Activated CD8-positive, alpha-beta T cell treated with anti-CD3 and anti-CD28 coated beads, Interleukin-2, amount 10 ng/mL, durations not matched to agents 7 days and 5 days (primary cell): Measurements from ENCODE around the gene OTOP3. TPM values are rescaled to one million over a fixed set of nuclear protein-coding genes. Genes with fewer than 3 reads are reported as not detected.

Experiments used
- ATAC-seq: fragments of 150-1000 bp; cut with Tn5 transposase; one replicate; pipeline ENCODE4 v1.10.0; 2021; ENCODE audit warnings: moderate library complexity
- CTCF ChIA-PET: fragments of 350-600 bp; sonication (Branson Sonifier 250); formaldehyde crosslinking; loops from one replicate; lab custom pipeline; 2021; ENCODE audit warnings: antibody characterized with exemption; lab: Charles Lee
- POLR2A ChIA-PET: fragments of 350-600 bp; sonication (Branson Sonifier 250); formaldehyde crosslinking; loops from one replicate; lab custom pipeline; 2021; ENCODE audit warnings: antibody characterized with exemption; lab: Charles Lee
- DNase-seq: peaks from one replicate; pipeline ENCODE4 v3.0.0-alpha.2; 2020
- H3K27ac Mint-ChIP-seq: one replicate; pipeline ENCODE4 v1.8.0; 2021; ENCODE audit warnings: mild to moderate bottlenecking, mixed read lengths
- H3K27me3 Mint-ChIP-seq: one replicate; pipeline ENCODE4 v1.8.0; 2021; ENCODE audit warnings: low read depth, mixed read lengths
- H3K36me3 Mint-ChIP-seq: one replicate; pipeline ENCODE4 v1.8.0; 2021; ENCODE audit warnings: low read depth, mixed read lengths
- H3K4me1 Mint-ChIP-seq: one replicate; pipeline ENCODE4 v1.8.0; 2021; ENCODE audit warnings: low read depth, mixed read lengths
- H3K4me3 Mint-ChIP-seq: one replicate; pipeline ENCODE4 v1.8.0; 2021; ENCODE audit warnings: mild to moderate bottlenecking, mixed read lengths
- H3K9me3 Mint-ChIP-seq: one replicate; pipeline ENCODE4 v1.8.0; 2022; ENCODE audit warnings: mixed read lengths; ENCODE audit not compliant: insufficient read depth
- total RNA-seq, 2 experiments: library from RNA; stranded (reverse); gene quantifications; one replicate each; pipeline ENCODE4 v1.2.3, GENCODE V29; 2021

OTOP3 gene
- total RNA-seq, 2 experiments from 2014 or later, result not detected

- ChIA-PET CTCF (no interaction called here), POLR2A (no interaction called here)
- H3K27me3 Mint-ChIP-seq, result peaks cover 56% of the 10 kb centered on the region
- no peaks in the 10 kb centered on the region for H3K36me3 Mint-ChIP-seq
- peaks cover under 1% of the 10 kb centered on the region for H3K4me1 Mint-ChIP-seq
- DNase-seq (no peak), ATAC-seq (no peak)
- H3K27ac Mint-ChIP-seq, result no peak overlapping the region
- no peaks in the 10 kb centered on the region for H3K9me3 Mint-ChIP-seq
- H3K4me3 Mint-ChIP-seq, result no peak overlapping the region
Observed at GRCh38 chr17:74928786-74929185, 6.9 kb upstream of the OTOP3 start.

- no peak overlapping the region for H3K27ac Mint-ChIP-seq
- no peaks in the 10 kb centered on the region for H3K4me1 Mint-ChIP-seq
- ATAC-seq (no peak), DNase-seq (no peak)
- no peaks in the 10 kb centered on the region for H3K36me3 Mint-ChIP-seq
- ChIA-PET POLR2A (interaction anchor here (1.0 kb wide), 1 partner anchor 150 kb away, joined by 3 read pairs; no protein-coding TSS in a partner anchor), CTCF (no interaction called here)
- H3K27me3 Mint-ChIP-seq, result peaks cover 52% of the 10 kb centered on the region
- H3K9me3 Mint-ChIP-seq, result no peaks in the 10 kb centered on the region
- no peak overlapping the region for H3K4me3 Mint-ChIP-seq
Observed at GRCh38 chr17:74930535-74931036, 5.1 kb upstream of the OTOP3 start.

- no peaks in the 10 kb centered on the region for H3K36me3 Mint-ChIP-seq
Observed at GRCh38 chr17:74935048-74935447, 650 bp upstream of the OTOP3 start.

GRCh38 chr17:74936470-74936799 is 737 bp downstream of the OTOP3 start:
- Mint-ChIP-seq H3K27ac (no peak overlapping the region), H3K4me3 (no peak overlapping the region), H3K36me3 (no peaks in the 10 kb centered on the region), H3K4me1 (no peaks in the 10 kb centered on the region), H3K27me3 (peaks cover 60% of the 10 kb centered on the region), H3K9me3 (no peaks in the 10 kb centered on the region)
- ATAC-seq, result no peak
- POLR2A ChIA-PET, result no interaction called here
- CTCF ChIA-PET, result no interaction called here
- DNase-seq, result no peak

More at GRCh38 chr17:74935048-74935447, 650 bp upstream of the OTOP3 start:
- DNase-seq (no peak), ATAC-seq (no peak)
- H3K4me1 Mint-ChIP-seq, result no peaks in the 10 kb centered on the region
- CTCF ChIA-PET, result interaction anchor here (1.3 kb wide), 1 partner anchor 27 kb away, joined by 3 read pairs; no protein-coding TSS in a partner anchor
- peaks cover 58% of the 10 kb centered on the region for H3K27me3 Mint-ChIP-seq
- no peaks in the 10 kb centered on the region for H3K9me3 Mint-ChIP-seq
- H3K27ac Mint-ChIP-seq, result no peak overlapping the region
- POLR2A ChIA-PET, result no interaction called here
- H3K4me3 Mint-ChIP-seq, result no peak overlapping the region

- no peaks in the 10 kb centered on the region for H3K4me1 Mint-ChIP-seq
- H3K9me3 Mint-ChIP-seq, result no peaks in the 10 kb centered on the region
- peaks cover 59% of the 10 kb centered on the region for H3K27me3 Mint-ChIP-seq
- no peak overlapping the region for H3K27ac Mint-ChIP-seq
- POLR2A ChIA-PET, result no interaction called here
- CTCF ChIA-PET, result interaction anchor here (1.3 kb wide), 1 partner anchor 23 kb away, joined by 4 read pairs; no protein-coding TSS in a partner anchor
- no peak for ATAC-seq
- no peak overlapping the region for H3K4me3 Mint-ChIP-seq
- no peaks in the 10 kb centered on the region for H3K36me3 Mint-ChIP-seq
- no peak for DNase-seq
Observed at GRCh38 chr17:74937064-74938051, 1.7 kb downstream of the OTOP3 start.

- Mint-ChIP-seq H3K36me3 (no peaks in the 10 kb centered on the region), H3K4me3 (no peak overlapping the region), H3K9me3 (no peaks in the 10 kb centered on the region), H3K27ac (no peak overlapping the region), H3K27me3 (peaks cover 51% of the 10 kb centered on the region), H3K4me1 (no peaks in the 10 kb centered on the region)
- ChIA-PET CTCF (interaction anchor here (1.0 to 1.5 kb wide), 3 partner anchors 19 to 23 kb away, joined by 3 to 4 read pairs (median 3); no protein-coding TSS in a partner anchor), POLR2A (no interaction called here)
- ATAC-seq (no peak), DNase-seq (no peak)
Observed at GRCh38 chr17:74938194-74938950, 2.7 kb downstream of the OTOP3 start.

- no peaks in the 10 kb centered on the region for H3K4me1 Mint-ChIP-seq
Observed at GRCh38 chr17:74939534-74939933, 3.8 kb downstream of the OTOP3 start.

GRCh38 chr17:74941128-74941725 is 5.5 kb downstream of the OTOP3 start:
- Mint-ChIP-seq H3K36me3 (no peaks in the 10 kb centered on the region), H3K9me3 (no peaks in the 10 kb centered on the region)
- DNase-seq, result no peak

More at GRCh38 chr17:74939534-74939933, 3.8 kb downstream of the OTOP3 start:
- POLR2A ChIA-PET, result no interaction called here
- ATAC-seq, result no peak
- Mint-ChIP-seq H3K27ac (no peak overlapping the region), H3K9me3 (no peaks in the 10 kb centered on the region), H3K27me3 (peaks cover 47% of the 10 kb centered on the region), H3K4me3 (no peak overlapping the region), H3K36me3 (no peaks in the 10 kb centered on the region)
- no peak for DNase-seq
- CTCF ChIA-PET, result interaction anchor here (1.0 to 1.5 kb wide), 2 partner anchors 18 to 22 kb away, joined by 3 read pairs; no protein-coding TSS in a partner anchor

GRCh38 chr17:74943808-74944522 is 8.3 kb downstream of the OTOP3 start:
- no peak for DNase-seq
- CTCF ChIA-PET, result interaction anchor here (1.1 to 2.2 kb wide), 2 partner anchors 17 to 79 kb away, joined by 3 to 8 read pairs; no protein-coding TSS in a partner anchor
- H3K9me3 Mint-ChIP-seq, result no peaks in the 10 kb centered on the region
- H3K27me3 Mint-ChIP-seq, result peaks cover 18% of the 10 kb centered on the region
- no peak for ATAC-seq
- H3K36me3 Mint-ChIP-seq, result no peaks in the 10 kb centered on the region
- H3K4me1 Mint-ChIP-seq, result no peaks in the 10 kb centered on the region
- H3K4me3 Mint-ChIP-seq, result no peak overlapping the region
- POLR2A ChIA-PET, result interaction anchor here (0.5 kb wide), 1 partner anchor 143 kb away, joined by 4 read pairs; no protein-coding TSS in a partner anchor
- H3K27ac Mint-ChIP-seq, result no peak overlapping the region

More at GRCh38 chr17:74941128-74941725, 5.5 kb downstream of the OTOP3 start:
- ChIA-PET CTCF (no interaction called here), POLR2A (no interaction called here)
- H3K4me3 Mint-ChIP-seq, result no peak overlapping the region
- no peak overlapping the region for H3K27ac Mint-ChIP-seq
- ATAC-seq, result no peak
- peaks cover 42% of the 10 kb centered on the region for H3K27me3 Mint-ChIP-seq
- no peaks in the 10 kb centered on the region for H3K4me1 Mint-ChIP-seq

GRCh38 chr17:74945543-74945942 is 9.8 kb downstream of the OTOP3 start:
- ChIA-PET POLR2A (no interaction called here), CTCF (interaction anchor here (0.8 to 2.6 kb wide), 4 partner anchors 11 to 288 kb away, joined by 3 to 9 read pairs (median 6); no protein-coding TSS in a partner anchor)
- Mint-ChIP-seq H3K4me3 (no peak overlapping the region), H3K27me3 (peaks cover 12% of the 10 kb centered on the region), H3K9me3 (no peaks in the 10 kb centered on the region), H3K36me3 (no peaks in the 10 kb centered on the region), H3K27ac (no peak overlapping the region), H3K4me1 (no peaks in the 10 kb centered on the region)
- DNase-seq (no peak), ATAC-seq (no peak)
